GM19240 (cell line): Measurements from ENCODE around the gene AURKA.

Source experiments
- DNase-seq: peaks from one replicate; pipeline ENCODE4 v3.0.0; 2011; ENCODE audit warnings: low spot score; ENCODE audit not compliant: insufficient read length

AURKA gene

DNA sequence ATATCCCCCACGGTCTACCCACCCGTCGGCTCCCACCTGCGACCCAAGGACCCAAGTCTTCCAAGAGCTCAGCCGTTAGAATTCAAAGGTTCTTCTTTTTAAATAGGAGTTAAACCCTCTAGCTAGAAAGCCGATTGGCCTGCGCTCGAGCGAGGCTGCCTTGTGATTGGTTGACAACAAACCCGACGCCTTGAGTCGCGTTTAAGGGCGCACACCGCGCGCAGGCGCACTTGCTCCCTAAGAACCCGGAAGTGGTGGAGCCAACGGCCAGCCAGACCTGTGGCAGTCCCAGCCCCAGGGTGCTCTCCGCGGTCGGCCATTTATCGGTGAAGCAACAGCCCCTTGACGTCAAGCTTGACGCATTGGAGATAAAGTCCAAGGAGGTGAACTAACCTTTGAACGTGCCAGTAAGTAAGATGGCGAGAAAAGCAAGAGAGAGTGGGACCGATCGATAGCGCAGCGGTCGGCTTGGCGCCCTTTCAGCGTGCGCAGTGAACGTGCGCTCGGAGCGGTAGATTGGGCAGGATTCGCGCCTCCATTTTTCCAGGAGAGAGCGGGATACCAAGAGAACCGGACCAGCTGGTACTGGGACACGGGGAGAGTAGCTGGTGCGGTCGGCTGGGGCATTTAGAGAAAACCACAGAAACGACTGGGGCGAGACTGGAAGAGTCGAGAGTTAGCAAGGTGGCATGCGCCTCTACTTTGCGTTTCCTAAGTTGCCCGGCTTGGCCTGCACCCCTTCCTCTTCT lies at the start of gene AURKA, which contains the start of gene CSTF1:
Gene AURKA, minus strand, starts transcription at position 84 of the 749 bp plus-strand sequence. CDS start 4,018 bp downstream, outside the sequence.
Gene CSTF1, plus strand, starts transcription at position 514 of the 749 bp plus-strand sequence. CDS start 2,908 bp downstream, outside the sequence.
- DNase-seq: peak; percentile 95

DNA sequence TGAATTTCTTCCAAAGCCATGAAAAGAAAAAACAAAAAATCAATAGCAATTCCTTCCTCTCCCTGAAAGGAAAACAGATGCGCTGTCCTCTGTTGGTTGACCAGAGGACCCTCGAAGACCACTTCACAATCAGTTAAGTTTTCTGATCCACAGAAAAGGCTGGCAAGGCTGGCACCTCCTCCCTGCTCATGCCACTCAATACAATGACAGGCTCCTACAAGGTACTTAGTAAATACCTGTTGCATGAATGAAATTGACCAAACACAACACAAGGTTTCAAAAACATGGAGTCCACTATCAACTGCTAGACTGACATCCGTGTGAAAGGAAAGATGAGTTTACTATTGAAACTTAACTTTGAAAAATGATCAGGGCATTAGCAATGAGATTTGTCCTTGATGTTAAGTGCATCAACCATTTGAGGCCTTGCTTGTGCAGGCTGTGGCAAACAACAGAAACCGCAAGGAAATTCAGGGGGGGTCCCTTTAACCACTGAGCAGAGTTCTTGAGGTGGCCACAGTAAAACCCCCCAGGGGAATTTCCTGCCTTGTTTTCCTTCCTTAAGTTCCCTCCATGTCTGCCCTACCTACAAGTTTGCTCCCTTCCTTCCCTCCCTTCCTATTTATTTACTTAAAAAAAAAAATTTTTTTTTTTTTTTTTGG lies 48.5 kb upstream of the AURKA start:
- peak; percentile 25 for DNase-seq

DNA sequence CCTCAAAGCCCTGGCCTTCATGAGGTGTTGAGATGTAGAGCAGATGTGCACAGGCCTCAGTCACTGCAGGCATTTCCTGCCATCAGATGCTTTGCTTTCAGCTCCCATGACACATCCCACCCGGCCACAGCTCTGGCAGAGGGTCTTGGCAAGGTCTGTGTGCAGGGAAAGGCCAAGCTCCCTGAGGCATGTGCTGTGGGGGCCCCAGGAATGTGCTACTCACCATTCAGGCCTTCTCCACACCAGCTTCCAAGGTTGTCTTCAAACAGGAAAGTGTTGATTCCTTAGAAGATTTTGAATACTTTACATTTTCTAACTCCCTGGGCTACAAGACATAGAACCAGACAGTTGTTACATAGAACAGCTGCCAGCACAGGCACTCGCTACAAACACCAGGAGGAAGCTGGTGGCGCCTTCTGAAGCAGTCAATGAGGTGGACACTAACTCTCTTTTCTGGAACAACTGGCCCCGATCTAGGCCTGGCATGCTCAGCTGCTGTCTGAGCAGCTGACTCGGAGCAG lies 47.8 kb upstream of the AURKA start:
- no peak for DNase-seq

DNA sequence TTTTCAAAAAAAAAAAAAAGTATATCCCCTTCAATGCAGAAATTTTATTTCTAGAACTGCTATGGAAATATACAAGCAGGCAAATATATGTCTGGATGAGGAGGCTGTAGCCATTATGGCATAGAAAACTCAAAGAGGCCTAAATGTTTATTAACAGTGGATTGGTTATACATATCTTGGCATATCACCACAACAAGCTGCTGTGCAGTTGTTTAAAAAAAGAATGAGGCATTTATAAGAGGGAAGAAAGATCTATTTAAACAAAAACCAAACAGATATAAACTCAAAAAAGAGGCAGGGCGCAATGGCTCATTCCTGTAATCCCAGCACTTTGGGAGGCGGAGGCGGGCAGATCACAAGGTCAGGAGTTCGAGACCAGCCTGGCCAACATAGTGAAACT lies 46.3 kb upstream of the AURKA start:
- DNase-seq: no peak

DNA sequence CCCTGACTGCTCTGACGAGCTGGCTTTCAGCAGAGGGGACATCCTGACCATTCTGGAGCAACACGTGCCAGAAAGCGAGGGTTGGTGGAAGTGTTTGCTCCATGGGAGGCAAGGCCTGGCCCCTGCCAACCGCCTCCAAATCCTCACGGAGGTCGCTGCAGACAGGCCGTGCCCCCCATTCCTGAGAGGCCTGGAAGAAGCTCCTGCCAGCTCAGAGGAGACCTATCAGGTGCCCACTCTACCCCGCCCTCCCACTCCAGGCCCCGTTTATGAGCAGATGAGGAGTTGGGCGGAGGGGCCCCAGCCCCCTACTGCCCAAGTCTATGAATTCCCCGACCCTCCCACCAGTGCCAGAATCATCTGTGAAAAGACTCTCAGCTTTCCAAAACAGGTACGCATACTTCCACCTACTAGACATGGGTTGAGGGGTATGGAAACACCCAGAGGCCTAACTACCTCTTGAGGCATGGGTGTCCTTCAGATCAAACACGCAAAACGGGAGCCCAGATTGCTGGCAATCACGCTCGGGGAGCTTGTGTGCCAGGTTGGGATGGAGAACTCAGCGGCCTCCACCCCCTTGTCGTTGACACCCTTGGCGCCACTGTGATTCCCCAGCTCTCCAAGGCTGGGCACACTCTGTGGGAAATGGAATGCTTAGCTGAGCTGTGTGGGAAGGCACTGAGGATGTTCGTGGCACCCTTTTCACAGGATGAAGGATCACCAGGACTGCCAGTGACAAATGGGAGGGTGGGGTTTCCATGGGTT lies 45.4 kb upstream of the AURKA start:
- no peak for DNase-seq

DNA sequence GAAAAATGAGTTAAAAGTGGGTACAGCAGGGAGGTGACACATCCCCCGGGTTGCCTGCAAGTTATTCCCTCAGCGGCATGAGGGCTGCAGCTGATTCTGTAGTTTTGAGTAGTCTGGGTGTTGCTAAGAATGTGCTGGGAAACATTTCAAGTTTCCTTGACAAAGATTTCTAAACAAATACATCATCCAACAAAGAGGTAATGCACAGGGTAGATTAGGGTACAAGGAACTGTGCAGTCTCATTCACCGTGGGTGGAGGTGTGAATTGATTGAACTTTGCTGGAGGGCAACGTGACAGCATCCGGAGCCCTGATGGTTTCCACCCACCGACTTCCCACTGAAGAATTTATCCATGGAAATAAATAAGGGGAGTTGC lies 41.9 kb upstream of the AURKA start:
- no peak for DNase-seq

DNA sequence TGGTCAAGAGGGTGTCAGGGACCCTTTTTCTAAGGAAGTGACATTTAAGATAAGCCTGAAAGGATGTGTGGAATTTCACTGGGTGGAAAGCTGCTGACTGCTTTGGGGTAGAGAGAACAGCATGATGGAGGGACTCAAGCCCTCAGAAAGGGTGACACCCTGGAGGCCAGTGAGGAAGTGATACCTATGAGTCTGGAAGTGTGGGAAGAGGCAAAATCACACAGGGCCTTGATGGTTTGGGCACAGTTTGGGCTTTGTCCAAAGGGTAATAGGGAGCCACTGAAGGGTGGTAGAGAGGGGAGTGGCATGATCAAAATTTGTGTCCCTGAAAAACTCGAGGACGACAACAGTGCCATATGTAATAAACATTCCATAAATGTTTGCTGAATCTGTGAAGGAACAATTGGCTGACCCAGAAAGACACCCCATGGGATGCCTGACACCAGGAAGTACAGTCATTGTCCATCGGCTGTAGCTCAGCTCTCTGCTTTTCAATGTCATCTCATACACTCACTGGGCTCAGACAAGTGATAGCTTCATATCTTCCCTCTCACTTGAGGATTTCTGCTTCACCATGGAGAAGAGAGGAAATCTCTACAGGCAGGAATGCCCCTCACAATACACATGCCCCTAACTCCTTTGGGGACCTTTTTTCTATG lies 41.3 kb upstream of the AURKA start:
- no peak for DNase-seq

DNA sequence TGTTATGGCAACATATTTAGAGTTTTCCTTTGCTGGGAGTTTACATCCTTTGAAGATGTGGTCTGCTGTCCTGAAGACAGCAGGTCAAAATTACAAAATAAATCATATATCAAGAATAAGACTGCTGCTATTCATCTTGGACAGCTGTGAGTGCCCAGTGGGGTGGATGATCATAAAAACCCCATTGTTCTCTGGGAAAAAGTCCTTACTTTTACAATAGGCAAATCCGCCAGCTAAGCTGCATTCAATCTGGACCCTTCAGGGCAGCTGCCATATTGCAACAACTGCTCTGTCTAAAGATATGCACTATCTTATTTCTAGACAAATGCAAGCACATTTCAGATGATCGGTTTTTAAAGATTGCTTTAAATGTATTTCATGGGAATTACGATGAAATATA lies 39.5 kb upstream of the AURKA start:
- no peak for DNase-seq

DNA sequence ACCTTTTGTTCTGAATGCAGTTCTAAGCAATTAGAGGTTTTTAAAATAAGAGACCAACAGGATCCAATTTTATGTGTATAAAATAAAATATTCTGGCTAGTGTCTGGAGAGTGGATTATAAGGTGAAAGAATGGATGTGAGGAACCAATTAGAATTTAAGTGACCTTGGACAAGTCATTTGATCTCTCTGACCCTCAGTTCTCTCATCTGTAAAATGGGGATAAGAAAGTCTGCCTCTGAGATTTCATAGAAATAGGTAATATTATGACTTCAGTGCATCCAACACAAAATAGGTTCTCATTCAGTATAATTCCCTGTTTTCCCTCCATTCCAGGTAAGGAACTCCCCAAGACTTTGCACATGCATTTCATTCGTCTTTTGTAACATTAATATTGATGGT lies 38.9 kb upstream of the AURKA start:
- no peak for DNase-seq

DNA sequence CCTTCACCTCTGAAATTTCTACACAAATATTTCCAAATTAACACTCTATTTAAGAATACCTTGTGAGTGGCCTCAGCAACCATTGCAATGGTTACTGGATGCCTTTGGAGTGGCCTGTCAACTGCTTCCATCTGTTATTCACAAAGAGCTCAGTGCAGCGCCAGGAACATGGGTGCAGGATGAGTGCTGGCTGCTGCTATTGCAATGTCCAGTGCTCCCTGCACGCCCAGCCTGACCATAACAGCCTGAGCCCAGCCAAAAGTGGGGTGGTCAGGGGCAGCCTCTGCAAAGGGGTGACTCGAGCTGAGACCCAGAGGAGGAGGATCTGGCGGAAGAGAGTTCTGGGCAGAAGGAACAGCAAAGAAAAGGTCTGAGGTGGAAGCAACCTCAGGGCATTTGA lies 38.4 kb upstream of the AURKA start:
- no peak for DNase-seq

DNA sequence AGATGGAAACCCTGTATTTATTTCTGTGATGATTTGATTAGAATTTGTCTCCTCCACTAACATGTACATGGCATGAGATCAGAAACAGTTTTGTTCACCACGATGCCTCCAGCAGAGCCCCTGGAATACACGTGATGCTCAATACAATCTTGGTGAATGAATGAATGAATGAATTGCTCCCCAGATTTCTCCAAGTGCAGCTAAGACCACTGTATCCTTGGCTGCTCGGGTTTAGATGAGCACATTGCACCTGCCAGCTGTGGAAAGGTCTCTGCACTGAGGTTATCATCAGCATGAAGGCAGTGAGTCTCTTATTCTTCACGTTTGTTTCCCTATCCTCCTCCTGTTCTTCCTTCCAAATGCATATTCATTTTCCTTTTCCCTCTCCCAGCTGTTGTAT lies 37.9 kb upstream of the AURKA start:
- DNase-seq: no peak

DNA sequence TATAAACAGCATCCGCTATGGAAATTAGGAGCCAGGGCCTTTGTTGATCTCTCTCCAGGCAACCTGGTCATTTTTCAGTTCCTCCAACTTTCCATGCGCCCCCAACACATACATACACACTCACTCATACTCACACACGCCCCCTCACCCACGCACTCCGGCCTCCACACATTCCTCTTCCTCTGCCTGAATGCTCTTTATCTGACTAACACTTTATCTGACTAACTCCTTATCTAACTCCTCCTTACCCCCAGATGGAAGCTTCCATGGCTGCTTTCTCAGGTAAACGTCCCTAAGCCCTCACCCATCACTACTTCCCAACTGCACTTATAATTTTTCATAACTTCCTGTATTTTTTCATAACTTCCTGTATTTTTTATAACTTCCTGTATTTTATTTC lies 37.5 kb upstream of the AURKA start:
- DNase-seq: no peak

DNA sequence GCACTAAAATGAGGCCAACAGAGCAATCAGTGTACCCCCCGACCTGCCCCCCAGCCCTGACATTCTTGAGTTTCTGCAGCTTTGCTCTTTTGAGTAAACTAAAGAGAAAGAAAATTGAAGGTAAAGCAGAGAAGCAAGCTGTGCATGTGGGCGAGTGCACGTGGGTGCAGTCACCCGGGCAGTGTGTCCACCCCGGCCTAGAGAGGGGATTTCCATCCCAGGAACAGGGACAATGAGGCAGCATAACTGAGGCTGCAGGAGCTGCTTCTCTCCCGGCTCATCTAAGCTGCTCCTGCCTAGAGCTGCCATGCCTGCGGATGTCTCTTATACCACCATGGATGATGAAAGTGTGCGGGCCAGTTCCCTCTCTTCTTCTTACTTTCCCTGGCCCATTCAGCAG lies 36.9 kb upstream of the AURKA start:
- DNase-seq: no peak

DNA sequence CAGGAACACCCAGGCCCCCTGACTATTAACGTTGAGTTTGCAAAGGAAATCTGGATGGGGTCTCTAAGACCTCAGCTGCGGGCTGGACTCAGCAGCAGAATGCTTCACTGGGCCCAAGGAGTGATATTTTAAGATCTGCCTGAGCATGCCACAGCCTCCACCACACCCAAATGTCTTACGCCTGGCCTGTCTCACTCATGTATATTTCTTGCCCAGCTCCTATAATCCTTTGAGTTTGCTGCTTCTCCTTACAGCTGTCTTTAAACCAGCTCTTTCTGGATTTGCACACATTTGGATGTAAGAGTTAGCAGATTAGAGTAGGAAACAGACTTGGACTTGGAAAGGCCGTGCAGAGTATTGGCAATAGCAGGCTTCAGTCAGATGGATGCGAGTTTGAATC lies 36.4 kb upstream of the AURKA start:
- DNase-seq: no peak

DNA sequence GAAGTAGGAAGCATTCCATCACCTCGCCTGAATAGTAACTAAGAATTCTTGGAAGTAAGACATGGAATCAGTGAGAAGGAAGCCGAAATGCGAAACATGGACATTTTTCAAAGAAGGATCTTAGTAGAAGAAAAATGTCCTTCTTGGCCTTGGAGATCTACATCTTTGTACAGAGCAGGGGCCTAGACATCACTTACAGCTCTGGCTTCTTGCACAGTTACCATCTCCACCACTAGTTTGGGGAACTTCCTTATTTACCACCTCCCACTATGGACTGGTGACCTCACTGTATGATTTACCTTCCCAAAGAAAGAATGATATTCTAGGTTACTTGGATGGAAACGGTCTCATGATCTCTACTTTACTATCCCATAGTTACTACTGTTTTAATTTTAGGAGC lies 35.8 kb upstream of the AURKA start:
- no peak for DNase-seq

DNA sequence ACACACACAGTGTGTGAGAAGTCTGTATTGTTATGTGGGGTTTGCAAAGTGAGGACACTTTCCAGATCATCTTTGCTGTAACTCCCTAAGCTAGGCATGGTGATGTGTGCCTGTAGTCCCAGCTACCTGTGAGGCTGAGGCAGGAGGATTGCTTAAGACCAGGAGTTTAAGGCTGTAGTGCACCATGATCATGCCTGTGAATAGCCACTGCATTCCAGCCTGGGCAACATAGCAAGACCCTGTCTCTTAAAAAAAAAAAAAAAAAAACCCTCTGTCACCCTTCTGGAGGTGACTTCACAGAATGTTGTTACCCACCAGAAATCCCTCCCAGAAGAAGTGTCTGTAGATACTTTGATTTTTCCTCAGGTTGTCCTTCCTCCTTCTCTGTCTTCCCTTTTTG lies 34.9 kb upstream of the AURKA start:
- no peak for DNase-seq

DNA sequence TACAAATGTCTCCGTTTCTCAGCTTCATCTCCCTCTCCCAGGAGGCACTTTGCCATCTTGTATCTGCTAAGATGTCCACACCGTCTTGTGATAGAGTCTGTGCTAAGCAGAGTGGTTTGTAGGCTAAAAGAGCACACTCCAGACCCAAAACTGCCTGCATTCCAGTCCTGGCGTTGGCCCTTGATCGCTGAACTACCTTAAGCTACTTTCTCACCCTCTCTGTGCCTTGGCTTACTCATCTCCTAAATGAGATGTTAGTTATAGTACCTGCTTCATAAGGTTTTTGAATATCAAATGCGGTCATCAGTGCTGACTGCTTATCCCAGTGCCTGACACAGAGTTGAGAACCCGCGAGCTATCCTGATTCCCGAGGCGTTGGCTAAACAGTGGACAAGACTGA lies 34.0 kb upstream of the AURKA start:
- no peak for DNase-seq

DNA sequence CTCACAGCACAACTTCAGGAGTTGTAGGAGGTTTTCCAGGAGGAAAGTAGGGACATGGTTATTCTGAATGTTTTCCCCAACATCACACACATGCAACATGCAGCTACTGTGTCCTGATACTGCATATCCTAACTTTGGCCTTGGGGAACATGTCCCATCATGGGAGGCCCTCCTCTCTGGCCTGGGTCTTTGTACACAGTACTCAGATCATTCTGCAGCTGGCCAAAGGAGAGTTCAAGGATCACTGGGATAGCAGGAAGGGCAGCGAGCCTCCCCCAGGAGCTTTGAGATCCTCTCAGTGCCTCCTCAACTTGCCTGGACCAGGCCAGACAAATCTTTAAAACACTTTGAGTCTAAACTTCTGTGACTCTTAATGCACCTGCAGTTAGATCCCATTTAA lies 32.9 kb upstream of the AURKA start:
- DNase-seq: no peak

DNA sequence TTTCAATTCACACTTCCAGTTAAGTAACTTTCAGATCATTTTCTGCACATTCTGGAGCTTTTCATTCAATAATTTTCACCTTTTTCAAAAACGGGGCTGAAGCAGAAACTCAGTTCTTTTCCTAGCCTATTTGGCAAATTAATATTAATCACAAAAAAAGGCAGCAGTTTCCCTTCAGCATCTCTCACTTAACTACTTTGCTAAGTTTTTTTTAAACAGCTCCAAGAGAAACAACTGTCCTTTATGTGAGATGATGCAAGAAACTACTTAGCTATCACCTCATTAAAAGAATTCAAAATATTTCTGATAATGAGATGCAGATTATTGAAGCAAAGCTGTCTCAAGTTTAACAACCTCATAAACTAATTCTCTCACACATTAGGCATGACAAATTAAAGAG lies 31.9 kb upstream of the AURKA start:
- DNase-seq: no peak

DNA sequence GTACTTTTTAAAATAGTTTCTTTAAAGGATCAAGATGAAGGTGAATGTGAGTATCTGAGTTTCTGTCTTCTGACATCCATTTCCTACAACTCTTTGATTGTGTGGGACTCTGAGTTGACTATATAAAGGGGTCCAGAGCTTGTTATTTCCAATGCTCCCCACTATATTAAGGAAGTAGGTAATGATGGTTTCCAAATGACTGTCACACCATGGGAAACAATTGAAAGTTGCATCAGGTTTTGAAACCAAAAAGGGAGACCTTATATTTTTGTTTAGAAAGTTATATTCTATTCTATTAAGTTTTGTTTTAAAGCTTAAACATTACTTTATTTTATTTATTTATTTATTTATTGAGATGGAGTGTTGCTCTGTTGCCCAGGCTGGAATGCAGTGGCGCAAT lies 31.2 kb upstream of the AURKA start:
- DNase-seq: no peak

DNA sequence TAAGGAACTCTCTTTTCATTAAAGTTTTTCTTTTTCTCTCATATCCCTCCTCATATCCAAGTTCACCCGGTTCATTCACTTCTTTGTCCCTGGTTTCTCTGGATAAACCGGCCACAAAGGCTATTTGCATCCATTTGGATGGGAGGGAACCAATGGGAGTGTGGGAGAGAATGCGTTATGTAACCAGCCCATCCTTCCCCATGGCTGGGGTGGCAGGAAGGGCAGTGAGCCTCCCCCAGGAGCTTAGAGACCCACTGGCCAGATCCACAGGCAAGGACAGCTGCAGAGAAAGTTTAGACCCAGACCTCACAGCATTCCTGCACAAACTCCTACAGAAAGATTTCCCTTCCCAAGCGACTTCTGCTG lies 30.8 kb upstream of the AURKA start:
- no peak for DNase-seq
